IMR-90 (cell line): ENCODE results near the gene CHGA. TPM values are rescaled to one million over a fixed set of nuclear protein-coding genes. Genes with fewer than 3 reads are reported as not detected.

Source experiments
- ATAC-seq: fragments of 200-7000 bp; cut with Tn5 transposase; 2 replicates; pipeline ENCODE4 v1.9.1; 2020; ENCODE audit warnings: low read depth, mild to moderate bottlenecking, moderate library complexity
- BruUV-seq: library from RNA; stranded (reverse); fragments of 400-500 nt; replicated peaks from 2 replicates; lab custom pipeline; 2021; lab: Mats Ljungman, UMichigan
- CTCF ChIA-PET: fragments of 300-600 bp; formaldehyde crosslinking; extraction: SDS; loops from one replicate; lab custom pipeline; 2021; ENCODE audit warnings: antibody characterized with exemption; lab: Yijun Ruan, JAX
- POLR2A ChIA-PET: fragments of 300-600 bp; sonication (Branson Sonifier 250); formaldehyde crosslinking; loops from one replicate; lab custom pipeline; 2022; ENCODE audit warnings: antibody characterized with exemption; ENCODE audit not compliant: unreplicated experiment; lab: Charles Lee
- DNase-seq: peaks from one replicate; pipeline ENCODE4 v3.0.0; 2013
- H2AFZ ChIP-seq: replicated peaks from 2 replicates; pipeline ENCODE3; 2013; ENCODE audit warnings: low read length, mild to moderate bottlenecking; ENCODE audit not compliant: poor library complexity
- H2AK5ac ChIP-seq: 2 replicates; pipeline ENCODE4 v1.6.1; 2013; ENCODE audit warnings: low read depth, low read length, inconsistent platforms
- H2AK9ac ChIP-seq: replicated peaks from 2 replicates; pipeline ENCODE3; 2013; ENCODE audit warnings: mild to moderate bottlenecking, low read depth, low read length, moderate library complexity; ENCODE audit not compliant: poor library complexity
- H2BK120ac ChIP-seq: 2 replicates; pipeline ENCODE4 v1.6.1; 2013; ENCODE audit warnings: low read depth, low read length, inconsistent platforms
- H2BK15ac ChIP-seq: 3 replicates; pipeline ENCODE4 v1.6.1; 2013; ENCODE audit warnings: low read depth, low read length, inconsistent platforms
- H2BK20ac ChIP-seq: 2 replicates; pipeline ENCODE4 v1.6.1; 2013; ENCODE audit warnings: low read depth, mild to moderate bottlenecking, inconsistent platforms, low read length, moderate library complexity
- H2BK5ac ChIP-seq: 2 replicates; pipeline ENCODE4 v1.6.1; 2013; ENCODE audit warnings: mild to moderate bottlenecking, low read depth, low read length, inconsistent platforms; ENCODE audit not compliant: poor library complexity, severe bottlenecking
- H3K14ac ChIP-seq: replicated peaks from 2 replicates; pipeline ENCODE4 v1.6.1; 2013; ENCODE audit warnings: low read depth, low read length, inconsistent platforms
- H3K18ac ChIP-seq: 2 replicates; pipeline ENCODE4 v1.6.1; 2013; ENCODE audit warnings: low read depth, low read length, control low read depth
- H3K23ac ChIP-seq: 2 replicates; pipeline ENCODE4 v1.6.1; 2013; ENCODE audit warnings: low read depth, low read length, inconsistent platforms
- H3K27ac ChIP-seq: 2 replicates; pipeline ENCODE4 v1.5.1; 2013; ENCODE audit warnings: mild to moderate bottlenecking, control low read depth, low read length; ENCODE audit not compliant: insufficient read depth
- H3K27me3 ChIP-seq: 2 replicates; pipeline ENCODE4 v1.6.1; 2013; ENCODE audit warnings: low read length; ENCODE audit not compliant: control insufficient read depth, insufficient read depth
- H3K36me3 ChIP-seq: 2 replicates; pipeline ENCODE4 v1.6.1; 2013; ENCODE audit warnings: low read length, mixed read lengths; ENCODE audit not compliant: control insufficient read depth, insufficient read depth
- H3K4ac ChIP-seq: 2 replicates; pipeline ENCODE4 v1.6.1; 2013; ENCODE audit warnings: low read depth, low read length, inconsistent platforms
- H3K4me1 ChIP-seq: 2 replicates; pipeline ENCODE4 v1.6.1; 2013; ENCODE audit warnings: low read length, mixed read lengths; ENCODE audit not compliant: control insufficient read depth, insufficient read depth
- H3K4me2 ChIP-seq: 2 replicates; pipeline ENCODE4 v1.6.1; 2013; ENCODE audit warnings: low read depth, mild to moderate bottlenecking, control low read depth, low read length, moderate library complexity
- H3K4me3 ChIP-seq: 2 replicates; pipeline ENCODE4 v1.5.1; 2013; ENCODE audit warnings: low read depth, mild to moderate bottlenecking, control low read depth, low read length, moderate library complexity; ENCODE audit not compliant: insufficient read depth
- H3K56ac ChIP-seq: 2 replicates; pipeline ENCODE4 v1.6.1; 2013; ENCODE audit warnings: low read length, inconsistent platforms; ENCODE audit not compliant: insufficient read depth; ENCODE audit errors: extremely low read depth
- H3K79me1 ChIP-seq, 2 experiments: 2 replicates each; pipeline ENCODE4 v1.6.1; 2013; ENCODE audit warnings: low read length in 2 of 2, inconsistent platforms in 1 of 2, low read depth in 1 of 2
- H3K9ac ChIP-seq: 2 replicates; pipeline ENCODE4 v1.6.1; 2013; ENCODE audit warnings: low read depth, low read length, control low read depth
- H3K9me1 ChIP-seq: 2 replicates; pipeline ENCODE4 v1.6.1; 2013; ENCODE audit warnings: low read length, inconsistent platforms; ENCODE audit not compliant: insufficient read depth
- H3K9me3 ChIP-seq: 2 replicates; pipeline ENCODE4 v1.6.1; 2013; ENCODE audit warnings: low read length; ENCODE audit not compliant: control insufficient read depth, insufficient read depth
- H4K20me1 ChIP-seq: 2 replicates; pipeline ENCODE4 v1.6.1; 2013; ENCODE audit warnings: low read length, inconsistent platforms; ENCODE audit not compliant: insufficient read depth
- H4K5ac ChIP-seq: 2 replicates; pipeline ENCODE4 v1.6.1; 2013; ENCODE audit warnings: mild to moderate bottlenecking, low read depth, low read length, control low read depth
- H4K8ac ChIP-seq, 2 experiments: 2 replicates each; pipeline ENCODE4 v1.6.1; 2013; ENCODE audit warnings: low read depth in 2 of 2, low read length in 2 of 2, control low read depth in 1 of 2, inconsistent platforms in 1 of 2
- H4K91ac ChIP-seq: 2 replicates; pipeline ENCODE4 v1.6.1; 2013; ENCODE audit warnings: low read depth, low read length, inconsistent platforms; ENCODE audit not compliant: insufficient read depth
- BHLHE40 ChIP-seq: fragments of 150-350 bp; IDR thresholded peaks from 2 replicates; pipeline ENCODE4 v1.6.1; 2016; ENCODE audit warnings: mild to moderate bottlenecking, low read depth, low read length
- CEBPB ChIP-seq: IDR thresholded peaks from 2 replicates; pipeline ENCODE4 v1.6.1; 2012; ENCODE audit warnings: low read depth, low read length, improper control_type of control experiment
- CHD1 ChIP-seq: IDR thresholded peaks from 2 replicates; pipeline ENCODE4 v1.6.1; 2012; ENCODE audit warnings: low read depth, low read length, improper control_type of control experiment
- ELK1 ChIP-seq: fragments of 150-350 bp; IDR thresholded peaks from 2 replicates; pipeline ENCODE4 v1.6.1; 2016; ENCODE audit warnings: low read depth, mild to moderate bottlenecking, low read length, moderate library complexity, borderline replicate concordance
- FOS ChIP-seq: fragments of 150-350 bp; IDR thresholded peaks from 2 replicates; pipeline ENCODE4 v1.6.1; 2016; ENCODE audit warnings: low read depth, low read length
- MAFK ChIP-seq: IDR thresholded peaks from 2 replicates; pipeline ENCODE4 v1.6.1; 2012; ENCODE audit warnings: low read depth, low read length, improper control_type of control experiment
- MAZ ChIP-seq: IDR thresholded peaks from 2 replicates; pipeline ENCODE4 v1.6.1; 2012; ENCODE audit warnings: low read depth, mild to moderate bottlenecking, low read length, improper control_type of control experiment, moderate library complexity, borderline replicate concordance
- MXI1 ChIP-seq: IDR thresholded peaks from 2 replicates; pipeline ENCODE4 v1.6.1; 2012; ENCODE audit warnings: low read depth, mild to moderate bottlenecking, low read length, moderate library complexity, borderline replicate concordance
- NFE2L2 ChIP-seq: fragments of 150-350 bp; IDR thresholded peaks from 2 replicates; pipeline ENCODE4 v1.6.1; 2016; ENCODE audit warnings: low read depth, mild to moderate bottlenecking, low read length
- RAD21 ChIP-seq: IDR thresholded peaks from 2 replicates; pipeline ENCODE4 v1.6.1; 2012; ENCODE audit warnings: low read length, improper control_type of control experiment
- RCOR1 ChIP-seq: IDR thresholded peaks from 2 replicates; pipeline ENCODE4 v1.6.1; 2012; ENCODE audit warnings: mild to moderate bottlenecking, low read length, improper control_type of control experiment; ENCODE audit not compliant: insufficient replicate concordance
- RFX5 ChIP-seq: IDR thresholded peaks from 2 replicates; pipeline ENCODE4 v1.8.0; 2012; ENCODE audit warnings: low read depth, mild to moderate bottlenecking, low read length, moderate library complexity
- SMC3 ChIP-seq: fragments of 150-350 bp; IDR thresholded peaks from 2 replicates; pipeline ENCODE4 v1.6.1; 2016; ENCODE audit warnings: low read depth, mild to moderate bottlenecking, antibody characterized with exemption, low read length, moderate library complexity
- USF2 ChIP-seq: fragments of 150-350 bp; IDR thresholded peaks from 2 replicates; pipeline ENCODE4 v1.6.1; 2017; ENCODE audit warnings: mild to moderate bottlenecking, antibody characterized with exemption, low read length, low read depth
- WGBS, 2 experiments: methylation state at CpG; one replicate each; pipeline versions ENCODE4 v1.1.5 to v1.1.7; 2013; ENCODE audit warnings: missing lambda C conversion rate in 2 of 2; ENCODE audit not compliant: insufficient read length in 1 of 2; ENCODE audit errors: extremely low coverage in 2 of 2; 5-methylcytosine and 5-hydroxymethylcytosine counted together
- dilution Hi-C: fragments of 300-500 bp; cut with HindIII; formaldehyde crosslinking; loops from one replicate; pipeline ENCODE4 v1.14.3; 2018; ENCODE audit warnings: low sequenced_read_pairs; ENCODE audit not compliant: unreplicated experiment
- in situ Hi-C: fragments of 300-500 bp; cut with MboI; formaldehyde crosslinking; loops from 3 replicates; pipeline ENCODE4 v1.14.3; 2019; ENCODE audit warnings: low sequenced_read_pairs, inconsistent platforms, mixed read lengths
- intact Hi-C: fragments of 100-400 bp; cut with micrococcal nuclease; formaldehyde crosslinking; loops from 2 replicates; pipeline ENCODE4 v1.10.0; 2022
- polyA plus RNA-seq, 3 experiments: library from polyadenylated mRNA; depleted of rRNA; stranded (reverse); fragments of >200 nt; gene quantifications; 2 replicates each; pipeline ENCODE4 v1.2.3, GENCODE V29; 2012; ENCODE audit warnings: low replicate concordance in 1 of 3
- total RNA-seq: library from RNA; depleted of rRNA; stranded (reverse); fragments of >200 nt; gene quantifications from 2 replicates; pipeline ENCODE4 v1.2.3, GENCODE V29; 2012
- TF ChIP-seq, protein P1 (sequence below): conservative IDR thresholded peaks from 2 replicates; pipeline ENCODE4 v1.5.1; 2012; ENCODE audit warnings: mild to moderate bottlenecking, low read depth, low read length, improper control_type of control experiment

Gene CHGA
- total and polyA plus RNA-seq, 2 of the 4 experiments (the other 2 are of a cell fraction) = not detected

DNA sequence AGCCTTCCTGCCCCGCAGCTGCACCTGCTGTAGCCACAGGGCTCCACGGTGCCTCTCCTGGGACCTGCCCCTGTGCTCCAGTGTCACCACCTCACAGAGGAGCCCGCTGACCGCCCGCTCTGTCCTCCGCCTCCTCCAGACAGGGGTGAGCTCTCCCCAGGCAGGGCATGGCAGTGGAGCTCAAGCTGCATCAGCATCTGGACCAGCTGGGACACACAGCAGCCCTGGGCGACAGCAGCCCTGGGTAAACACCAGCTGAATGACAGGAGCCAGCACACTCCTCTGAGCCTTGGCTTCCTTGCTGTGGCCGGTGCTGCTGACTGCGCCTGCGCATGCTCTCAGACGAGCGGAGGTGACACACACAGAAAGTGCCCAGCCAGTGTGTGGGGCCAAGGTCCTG lies 22.0 kb downstream of the CHGA start:
- ATAC-seq (no peak), DNase-seq (no peak)
- no peaks in the 10 kb centered on the region for H3K79me1 ChIP-seq
- no peak overlapping the region for H2BK120ac ChIP-seq
- H3K27ac ChIP-seq = no peak overlapping the region
- H2BK15ac ChIP-seq = no peak overlapping the region
- no peak overlapping the region for H4K8ac ChIP-seq
- no peak overlapping the region for H3K14ac ChIP-seq
- no peaks in the 10 kb centered on the region for H3K9me3 ChIP-seq
- no peak overlapping the region for H3K4me2 ChIP-seq
- no peaks in the 10 kb centered on the region for H3K9me1 ChIP-seq
- no peak overlapping the region for H4K91ac ChIP-seq
- no peak overlapping the region for H3K4ac ChIP-seq
- ChIA-PET CTCF (interaction anchor here (0.5 kb wide), 1 partner anchor 93 kb away, joined by 3 read pairs; no protein-coding TSS in a partner anchor), POLR2A (no interaction called here)
- TF ChIP-seq MAZ (no peak), NFE2L2 (no peak), ELK1 (no peak), MXI1 (no peak), CHD1 (no peak), FOS (no peak), USF2 (no peak), RFX5 (no peak), RCOR1 (no peak), MAFK (no peak), RAD21 (no peak), SMC3 (no peak), CEBPB (no peak), BHLHE40 (no peak)
- TF ChIP-seq, protein P1, sequence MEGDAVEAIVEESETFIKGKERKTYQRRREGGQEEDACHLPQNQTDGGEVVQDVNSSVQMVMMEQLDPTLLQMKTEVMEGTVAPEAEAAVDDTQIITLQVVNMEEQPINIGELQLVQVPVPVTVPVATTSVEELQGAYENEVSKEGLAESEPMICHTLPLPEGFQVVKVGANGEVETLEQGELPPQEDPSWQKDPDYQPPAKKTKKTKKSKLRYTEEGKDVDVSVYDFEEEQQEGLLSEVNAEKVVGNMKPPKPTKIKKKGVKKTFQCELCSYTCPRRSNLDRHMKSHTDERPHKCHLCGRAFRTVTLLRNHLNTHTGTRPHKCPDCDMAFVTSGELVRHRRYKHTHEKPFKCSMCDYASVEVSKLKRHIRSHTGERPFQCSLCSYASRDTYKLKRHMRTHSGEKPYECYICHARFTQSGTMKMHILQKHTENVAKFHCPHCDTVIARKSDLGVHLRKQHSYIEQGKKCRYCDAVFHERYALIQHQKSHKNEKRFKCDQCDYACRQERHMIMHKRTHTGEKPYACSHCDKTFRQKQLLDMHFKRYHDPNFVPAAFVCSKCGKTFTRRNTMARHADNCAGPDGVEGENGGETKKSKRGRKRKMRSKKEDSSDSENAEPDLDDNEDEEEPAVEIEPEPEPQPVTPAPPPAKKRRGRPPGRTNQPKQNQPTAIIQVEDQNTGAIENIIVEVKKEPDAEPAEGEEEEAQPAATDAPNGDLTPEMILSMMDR = no peak
- no peak overlapping the region for H2AFZ ChIP-seq
- H4K5ac ChIP-seq = no peak overlapping the region
- dilution Hi-C loops = no loop called here
- H2AK9ac ChIP-seq = no peak overlapping the region
- H3K9ac ChIP-seq = no peak overlapping the region
- H3K23ac ChIP-seq = no peak overlapping the region
- no peak overlapping the region for H3K56ac ChIP-seq
- H4K20me1 ChIP-seq = no peaks in the 10 kb centered on the region
- H3K27me3 ChIP-seq = no peaks in the 10 kb centered on the region
- H2BK5ac ChIP-seq = no peak overlapping the region
- H2BK20ac ChIP-seq = no peak overlapping the region
- no peak overlapping the region for H2AK5ac ChIP-seq
- no TSS peak for BruUV-seq
- no peaks in the 10 kb centered on the region for H3K4me1 ChIP-seq
- in situ Hi-C loops = no loop called here
- no peak overlapping the region for H3K18ac ChIP-seq
- intact Hi-C loops = no loop called here
- no peak overlapping the region for H3K4me3 ChIP-seq
- 92% methylated on average over 2 of the region's 12 CpGs; no CpG with 5 or more reads in 1 of the 2 experiments for WGBS, 2 experiments
- H3K36me3 ChIP-seq = no peaks in the 10 kb centered on the region; the same call in 1 of the 2 replicates
